Stimulated activated CD8-positive, alpha-beta memory T cell treated with anti-CD3 and anti-CD28 coated beads, Interleukin-15, amount 100 ng/mL, for 4 hours (primary cell): Measurements from ENCODE around the gene MICA.

ENCODE experiments used
- DNase-seq, 2 donors: peaks; one replicate each; pipeline ENCODE4 v3.0.0-alpha.2; 2020; ENCODE audit warnings: low read depth in 2 of 2

MICA gene

GRCh38 chr6:31460361-31461025, 57.1 kb downstream of the MICA start:
- DNase-seq = no peak

GRCh38 chr6:31462026-31462963, 58.9 kb downstream of the MICA start:
- DNase-seq = no peak

GRCh38 chr6:31462964-31463870, 59.8 kb downstream of the MICA start:
- peak; percentile 68 to 85 for DNase-seq

GRCh38 chr6:31464252-31465184, 61.1 kb downstream of the MICA start:
- no peak for DNase-seq
